Measurements from ENCODE around the gene CPSF3. TPM values are rescaled to one million over a fixed set of nuclear protein-coding genes. Genes with fewer than 3 reads are reported as not detected.

CPSF3 gene
- total RNA-seq, 1 experiment from 2014 or later = 95.5 TPM

GRCh38 chr2:9443526-9443925, 20.1 kb downstream of the CPSF3 start:
- Histone ChIP-seq H4K20me1 (ENCODE audit: control insufficient read depth, insufficient read depth, insufficient read length) (no peaks in the 10 kb centered on the region), H3K4me1 (ENCODE audit: insufficient read depth, low read length) (no peaks in the 10 kb centered on the region), H3K27ac (ENCODE audit: insufficient read length, low read depth, low read length) (no peak overlapping the region), H2BK120ac (ENCODE audit: low read depth, low read length, poor library complexity, severe bottlenecking) (no peak overlapping the region), H3T11ph (ENCODE audit: low read length) (no peak overlapping the region), H3K9me3 (ENCODE audit: control insufficient read depth, low read depth, low read length) (no peaks in the 10 kb centered on the region), H3K4me2 (ENCODE audit: insufficient read depth, insufficient read length, low read length) (no peak overlapping the region), H4K5ac (ENCODE audit: insufficient read length, low read depth, low read length) (no peak overlapping the region), H2BK5ac (ENCODE audit: insufficient read length, low read length) (no peak overlapping the region), H2BK20ac (ENCODE audit: low read depth, low read length, poor library complexity, severe bottlenecking) (no peak overlapping the region), H2AFZ (ENCODE audit: low read length) (no peak overlapping the region), H2BK15ac (ENCODE audit: low read depth, low read length) (no peak overlapping the region), H4K8ac (replicated peaks; ENCODE audit: insufficient read length, low read depth, low read length) (no peak overlapping the region), H3K4ac (ENCODE audit: low read depth, low read length) (no peak overlapping the region), H3K79me1 (ENCODE audit: insufficient read depth, low read depth, low read length, poor library complexity, severe bottlenecking) (no peaks in the 10 kb centered on the region), H3K79me2 (ENCODE audit: insufficient read depth, low read length) (no peaks in the 10 kb centered on the region), H3K23ac (ENCODE audit: insufficient read length, low read depth, low read length) (no peak overlapping the region), H4K91ac (ENCODE audit: insufficient read length, low read depth, low read length) (no peak overlapping the region), H3K18ac (ENCODE audit: insufficient read length, low read depth, low read length) (no peak overlapping the region), H3K23me2 (ENCODE audit: insufficient read length, low read depth, low read length, poor library complexity, severe bottlenecking) (no peaks in the 10 kb centered on the region), H2AK5ac (ENCODE audit: insufficient read length, low read length) (no peak overlapping the region), H3K27me3 (ENCODE audit: insufficient read depth, low read length) (no peaks in the 10 kb centered on the region), H3K14ac (ENCODE audit: insufficient read depth, low read length) (no peak overlapping the region), H3K9ac (ENCODE audit: extremely low read depth, insufficient read length, low read length) (no peak overlapping the region), H3K56ac (ENCODE audit: insufficient read length, low read depth, low read length) (no peak overlapping the region), H2BK12ac (ENCODE audit: insufficient read length, low read depth, low read length) (no peak overlapping the region)
- Mint-ChIP-seq H3K9me3 (no peaks in the 10 kb centered on the region), H3K4me1 (no peaks in the 10 kb centered on the region), H3K27me3 (ENCODE audit: low read depth) (no peaks in the 10 kb centered on the region), H3K27ac (no peak overlapping the region), H3K4me3 (no peak overlapping the region), H3K36me3 (ENCODE audit: insufficient read depth in 1 of 3, low read depth in 3 of 3) (peaks cover 42 to 75% (median 64%) of the 10 kb centered on the region in 3 experiments; a peak in 6 of 7 replicates)
- no peak for TF ChIP-seq CTCF (conservative IDR thresholded peaks at IDR 0.05)
- no peak for DNase-seq
- WGBS (ENCODE audit: extremely low coverage, insufficient read length, low lambda C conversion rate) = no CpG with 5 or more reads among the region's 5 CpGs
